Uterus (tissue), 2 donors: ENCODE measurements around the gene ITIH1.

Source experiments
- CTCF ChIP-seq, 4 experiments: fragments of 200-600 bp in 2 of 4; fragments of 450-650 bp in 2 of 4; sonication (generic) in 2 of 4; IDR thresholded peaks; one replicate each; pipeline ENCODE4 v1.5.1; 2016 to 2019; ENCODE audit warnings: antibody characterized with exemption in 4 of 4, mild to moderate bottlenecking in 2 of 4, moderate library complexity in 1 of 4
- POLR2A ChIP-seq, 2 donors: fragments of 450-650 bp; IDR thresholded peaks; one replicate each; pipeline ENCODE4 v1.6.1; 2016; ENCODE audit warnings: antibody characterized with exemption in 2 of 2, mild to moderate bottlenecking in 1 of 2, moderate library complexity in 1 of 2

- TF ChIP-seq POLR2A (IDR thresholded peaks at IDR 0.05) (no peak), CTCF (IDR thresholded peaks at IDR 0.05) (no peak)
Measured at GRCh38 chr3:52796411-52796810, 19.0 kb downstream of the ITIH1 start.
